IPS DF 4.7 (cell line): Measurements from ENCODE around the gene RHBDD1.

Experiments used
- DNase-seq: peaks from one replicate; pipeline ENCODE4 v3.0.0-alpha.2; 2013; ENCODE audit warnings: low spot score; ENCODE audit errors: extremely low read depth

Gene RHBDD1

DNA sequence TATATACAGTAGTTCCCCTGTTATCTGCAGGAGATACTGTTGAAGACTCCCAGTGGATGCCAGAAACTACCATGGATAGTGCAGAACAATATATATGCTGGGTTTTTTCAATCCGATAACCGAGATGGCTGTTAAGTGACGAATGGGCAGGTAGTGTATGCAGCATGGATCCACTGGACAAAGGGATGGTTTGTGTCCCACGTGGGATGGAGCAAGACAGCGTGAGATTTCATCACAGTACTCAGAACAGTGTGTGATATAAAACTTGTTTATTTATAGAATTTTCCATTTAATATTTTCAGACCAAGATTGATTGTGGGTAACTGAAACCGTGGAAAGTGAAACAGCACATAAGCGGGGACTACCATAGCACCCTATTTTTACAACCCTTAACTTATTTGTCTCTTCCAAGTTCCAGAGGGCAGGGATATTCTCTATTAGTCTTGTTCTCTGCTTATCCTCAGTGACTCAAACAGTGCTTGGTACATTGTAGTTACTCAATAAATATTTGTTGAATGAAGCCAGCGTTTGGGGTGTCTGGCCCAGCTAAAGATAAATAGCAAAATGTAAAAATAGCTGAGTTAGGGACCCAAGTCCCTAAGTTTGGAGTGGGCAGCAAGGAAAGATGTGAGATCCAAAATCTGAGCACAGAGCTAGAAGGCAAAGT is 50.0 kb downstream of the RHBDD1 start:
- no peak for DNase-seq

DNA sequence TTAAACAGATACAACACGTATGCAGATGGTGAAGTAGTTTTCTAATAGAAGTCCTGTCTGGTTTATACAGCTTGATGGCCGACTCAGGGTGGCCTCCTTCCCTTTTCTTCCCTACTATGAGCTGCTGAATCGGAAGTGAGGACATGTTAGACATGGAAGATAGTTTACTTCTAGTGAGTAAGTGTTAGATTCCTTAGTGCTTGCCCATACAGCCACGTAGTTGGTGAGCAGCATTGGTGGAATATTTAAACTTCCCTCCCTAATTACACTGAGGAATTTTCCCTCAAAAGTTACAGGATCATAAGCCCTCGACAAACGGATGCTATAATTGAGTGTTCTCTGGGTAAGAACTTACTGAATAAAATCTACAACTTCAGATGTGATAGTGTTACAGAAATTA is 52.1 kb downstream of the RHBDD1 start:
- no peak for DNase-seq

DNA sequence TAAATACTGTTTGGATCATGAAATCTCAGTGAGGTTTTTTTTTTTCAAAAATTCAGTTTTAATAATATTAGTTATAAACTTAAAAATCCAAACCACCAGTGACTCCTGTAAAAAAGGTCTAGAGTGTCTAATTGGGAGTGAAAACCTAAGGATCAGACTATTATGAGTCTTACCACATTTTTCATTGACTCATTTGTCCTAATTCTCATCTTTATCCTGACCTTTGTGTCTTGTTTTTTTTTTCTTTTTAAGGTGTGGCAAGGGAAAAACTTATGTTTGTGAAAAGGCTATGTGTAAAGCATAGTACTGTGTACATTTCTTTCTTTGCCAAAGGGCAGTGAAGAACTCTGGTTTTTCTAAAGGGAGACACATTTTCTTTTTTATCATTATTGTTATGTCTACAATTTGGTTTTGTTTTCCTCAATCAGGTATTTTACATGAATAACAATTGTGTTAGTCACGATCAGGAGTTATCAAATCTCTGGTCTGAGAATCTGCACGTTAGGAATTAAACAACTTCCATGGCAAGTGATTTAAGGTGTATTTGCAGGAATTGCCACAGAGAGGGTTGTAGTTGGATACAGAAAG is 52.6 kb downstream of the RHBDD1 start:
- no peak for DNase-seq

DNA sequence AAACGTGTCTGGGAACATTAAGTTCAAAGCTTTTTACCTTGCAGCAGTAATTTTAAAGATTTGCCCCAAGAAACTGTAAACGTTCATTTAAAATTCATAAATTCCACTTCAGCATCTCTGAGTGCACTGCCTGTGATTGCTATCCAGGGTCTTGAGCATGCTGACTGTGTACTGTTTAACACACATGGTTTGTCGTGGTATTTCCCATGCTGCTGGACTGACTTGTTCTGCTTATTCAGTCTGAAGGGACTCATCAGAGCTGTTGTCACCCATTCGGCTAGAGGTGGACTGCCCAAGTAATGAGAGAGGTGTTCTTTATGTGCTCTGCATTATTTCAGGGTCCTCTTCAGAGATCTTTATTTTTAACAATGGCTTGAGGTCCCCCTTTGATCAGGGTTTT is 53.1 kb downstream of the RHBDD1 start:
- DNase-seq = no peak

DNA sequence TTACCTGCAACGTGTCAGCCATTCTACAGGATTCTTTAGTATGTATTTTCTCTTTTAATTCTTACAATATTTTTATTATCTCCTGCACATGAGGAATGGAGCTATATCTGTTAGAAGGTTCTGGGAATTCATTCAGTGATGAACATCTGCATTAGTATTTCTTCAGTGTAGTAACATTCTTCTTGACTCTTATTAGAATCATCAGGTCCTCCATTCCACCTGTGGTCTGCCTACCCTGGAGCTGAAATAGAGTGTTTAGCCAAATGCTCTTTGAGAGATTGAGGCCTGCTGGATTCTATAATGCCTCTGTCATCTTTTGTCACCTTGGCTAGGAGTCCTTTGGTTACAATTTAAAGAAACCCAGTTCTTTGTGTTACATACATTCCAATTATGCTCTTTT is 54.4 kb downstream of the RHBDD1 start:
- DNase-seq = no peak

DNA sequence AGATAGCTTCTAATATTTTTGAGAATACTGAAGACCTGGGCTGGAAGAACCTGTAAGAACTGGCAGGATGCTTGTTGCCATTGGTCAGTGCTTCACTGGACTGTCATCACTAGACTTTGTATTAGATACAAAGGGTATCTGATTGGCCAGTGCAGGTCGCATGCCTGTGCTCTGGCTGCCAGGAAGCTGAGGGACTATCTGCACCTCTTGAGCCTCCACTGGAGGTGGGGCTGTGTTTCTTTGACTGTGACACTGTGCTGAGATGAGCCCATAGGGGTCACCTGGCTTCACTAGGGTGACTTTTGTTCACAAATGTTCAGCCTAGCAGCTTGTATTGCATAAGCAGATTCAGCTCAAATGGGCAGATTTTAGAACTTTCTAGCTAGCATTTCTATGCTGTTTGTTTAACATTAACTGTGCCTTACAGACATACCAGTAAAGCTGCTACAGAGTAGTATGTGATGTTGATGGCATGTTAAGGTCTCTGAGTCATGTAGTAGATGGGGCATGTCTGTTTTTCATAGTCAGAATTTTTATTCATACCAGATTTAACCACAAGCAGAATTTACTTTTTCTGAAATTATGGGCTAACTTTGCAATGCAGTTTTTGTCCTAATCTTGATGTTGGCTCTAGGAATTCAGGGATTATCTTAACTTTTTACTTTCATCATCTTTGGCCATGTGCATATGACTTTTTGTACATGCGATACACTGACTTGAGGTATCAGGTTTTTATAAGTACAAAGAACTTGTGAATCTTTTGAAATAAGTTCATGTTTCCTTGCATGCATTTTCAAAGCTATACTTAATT is 56.1 kb downstream of the RHBDD1 start:
- DNase-seq = no peak

DNA sequence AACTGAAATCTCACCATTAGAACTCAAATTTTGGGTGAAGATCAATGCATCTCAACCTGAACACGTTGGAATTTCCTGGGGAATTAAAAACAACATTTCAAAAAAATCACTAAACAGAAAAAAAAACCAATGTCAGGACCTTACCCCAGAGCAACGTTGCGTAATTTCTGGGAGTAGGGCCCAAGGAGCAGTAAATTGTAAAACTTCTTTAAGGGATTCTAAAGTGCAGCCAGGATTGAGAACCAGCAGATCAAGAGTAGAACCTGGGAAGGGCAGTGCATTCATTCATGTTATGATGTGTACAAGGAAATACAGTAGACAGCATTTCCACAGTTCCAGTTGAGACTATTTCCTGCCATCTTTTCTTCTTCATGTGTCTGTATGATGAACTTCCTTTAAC is 56.9 kb downstream of the RHBDD1 start:
- DNase-seq = no peak

DNA sequence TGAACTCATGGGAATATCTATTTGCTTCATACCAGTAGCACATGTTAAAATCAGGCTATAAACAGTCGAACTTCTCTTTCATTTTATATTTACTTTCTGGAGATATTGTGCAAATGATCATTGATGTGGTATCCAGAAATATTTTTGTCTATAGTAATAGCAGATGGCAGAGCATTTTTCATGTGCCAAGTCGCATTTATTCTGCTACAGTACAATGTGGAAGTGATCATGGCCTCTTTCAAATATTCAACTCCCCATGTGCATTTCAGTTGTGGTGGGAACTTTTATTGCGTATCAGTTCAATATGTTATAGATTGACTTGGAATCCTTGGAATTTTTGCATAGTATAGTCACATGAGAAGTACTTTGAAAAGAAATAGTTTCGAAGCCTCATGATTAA is 57.4 kb downstream of the RHBDD1 start:
- no peak for DNase-seq

DNA sequence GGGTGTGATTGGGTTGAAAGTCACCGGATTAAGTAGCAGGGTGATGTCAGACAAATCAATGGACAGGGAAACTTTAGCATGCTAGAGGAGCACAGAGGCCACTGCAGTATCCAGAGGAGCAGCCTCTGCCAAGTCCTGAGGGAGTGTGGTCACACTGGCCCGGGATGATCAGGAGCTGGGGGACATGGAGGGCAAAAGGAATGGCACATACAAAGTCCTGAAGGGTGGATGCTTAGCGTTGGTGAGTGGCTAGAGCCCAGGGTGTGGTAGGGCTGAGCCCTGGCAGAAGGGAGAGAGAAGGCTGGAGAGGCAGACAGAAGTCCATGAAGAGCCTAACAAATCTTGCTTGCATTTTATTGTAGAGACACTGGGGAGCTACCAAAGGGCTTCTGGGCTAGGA is 58.9 kb downstream of the RHBDD1 start:
- no peak for DNase-seq

DNA sequence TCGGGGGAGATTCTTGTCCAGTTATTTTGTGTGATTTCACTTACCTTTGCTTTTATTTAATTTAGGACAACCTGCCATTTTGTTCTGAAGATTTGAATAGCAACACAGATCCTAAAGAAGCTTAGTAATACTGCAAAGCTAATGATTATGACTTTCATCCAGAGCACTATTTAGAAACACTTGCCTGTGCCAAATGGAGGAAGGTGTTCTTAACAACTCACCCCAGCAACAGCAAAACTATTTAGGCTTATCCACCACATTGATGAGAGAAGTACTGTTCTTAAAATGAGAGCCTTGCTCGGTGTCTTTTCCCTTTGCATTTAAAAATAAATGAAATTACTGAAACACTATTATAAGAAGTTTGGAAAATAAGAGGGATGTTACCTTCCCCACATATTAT is 59.7 kb downstream of the RHBDD1 start:
- DNase-seq = no peak

DNA sequence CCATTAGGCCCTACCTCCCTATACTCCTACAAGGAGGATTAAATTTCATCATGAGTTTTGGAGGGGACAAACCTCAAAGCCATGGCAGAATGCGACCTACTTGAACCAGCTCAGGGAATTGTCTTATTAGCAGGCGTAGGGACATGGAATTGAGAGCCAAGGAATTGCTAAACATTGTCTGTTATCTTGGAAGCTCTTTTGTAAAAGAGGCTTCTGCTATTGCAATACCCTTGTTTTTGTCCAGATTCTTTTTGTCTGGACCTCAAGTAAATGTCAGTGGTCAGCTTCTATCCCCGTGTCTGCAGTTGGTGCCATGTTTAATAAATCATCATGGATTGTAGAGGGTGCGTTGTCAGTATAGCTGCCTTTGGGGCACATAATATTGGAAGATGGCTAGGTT is 62.3 kb downstream of the RHBDD1 start:
- DNase-seq = no peak

DNA sequence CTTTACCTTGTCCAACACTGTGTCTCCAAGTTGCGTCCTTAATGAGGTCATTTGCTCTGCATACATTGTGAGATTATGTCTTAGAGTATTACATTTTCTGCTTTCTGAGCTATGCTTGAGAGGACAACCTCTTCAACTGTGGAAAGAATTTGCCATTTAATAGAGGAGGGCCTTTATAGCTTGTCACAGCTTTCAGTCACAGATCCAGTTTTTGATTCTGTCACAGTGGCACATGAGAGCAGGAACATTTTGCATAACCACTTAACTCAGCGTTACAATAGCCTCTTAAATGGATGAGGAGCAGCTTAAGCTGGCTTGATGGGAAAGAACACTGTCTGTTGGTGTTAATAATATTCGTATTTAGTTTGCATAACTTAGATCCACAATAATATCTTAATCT is 63.0 kb downstream of the RHBDD1 start:
- DNase-seq = no peak

DNA sequence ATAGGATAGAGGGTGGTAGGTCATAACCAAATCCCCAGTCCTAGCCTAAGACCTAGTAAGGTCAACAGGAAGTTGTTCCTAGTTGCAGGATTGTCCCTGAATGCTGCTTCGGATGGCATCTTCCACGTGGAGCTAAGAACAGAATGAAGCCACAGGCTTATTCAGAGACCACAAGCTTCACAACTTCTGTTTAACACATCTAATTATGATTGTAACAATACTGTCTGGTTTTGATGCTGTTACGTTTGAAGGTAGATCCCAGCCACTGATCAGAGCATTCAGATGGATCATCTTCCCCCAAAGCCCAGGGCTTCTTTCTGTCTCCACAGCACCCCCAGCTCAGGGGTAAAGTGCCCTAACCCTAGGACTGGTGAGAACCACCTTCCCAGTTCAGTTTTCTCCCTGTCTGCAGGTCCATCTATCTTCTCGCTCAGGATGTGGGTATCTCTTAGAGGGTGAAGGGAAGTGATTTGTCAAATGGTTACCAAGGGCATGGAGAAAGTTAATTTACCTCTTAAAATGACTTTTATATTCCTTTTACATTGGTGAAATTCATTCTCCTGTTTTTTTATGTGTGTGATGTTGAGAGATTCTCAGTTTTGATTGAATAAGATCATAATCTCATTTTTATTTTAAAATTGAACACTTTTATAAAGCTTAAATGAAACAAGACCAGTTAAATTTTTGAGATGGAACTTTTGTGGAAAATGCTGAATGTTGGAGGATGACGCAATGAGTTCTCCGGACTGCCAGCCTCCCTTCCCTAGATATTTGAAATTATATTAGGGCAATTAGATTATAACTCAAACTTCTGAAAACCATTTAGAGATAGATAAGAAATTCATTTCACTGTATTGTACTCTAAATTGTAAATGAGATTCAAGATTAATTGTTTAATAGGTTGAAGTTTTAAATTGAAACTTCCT is 66.5 kb downstream of the RHBDD1 start:
- DNase-seq = no peak

DNA sequence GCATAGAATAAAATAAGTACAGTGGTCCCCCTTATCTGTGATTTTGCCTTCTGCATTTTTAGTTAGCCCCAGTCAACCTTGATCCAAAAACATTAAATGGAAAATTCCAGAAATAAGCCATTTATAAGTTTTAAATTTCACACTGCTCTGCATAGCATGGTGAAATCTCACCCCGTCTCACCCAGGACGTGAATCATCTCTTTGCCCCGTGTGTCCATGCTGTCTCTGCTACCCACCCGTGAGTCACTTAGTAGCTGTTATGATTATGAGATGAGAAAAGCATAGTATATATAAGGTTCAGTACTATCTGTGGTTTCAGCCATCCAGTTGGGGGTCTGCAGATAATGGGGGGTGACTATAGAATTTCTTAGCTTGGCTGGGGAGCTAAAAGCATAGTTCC is 67.3 kb downstream of the RHBDD1 start:
- DNase-seq = no peak

DNA sequence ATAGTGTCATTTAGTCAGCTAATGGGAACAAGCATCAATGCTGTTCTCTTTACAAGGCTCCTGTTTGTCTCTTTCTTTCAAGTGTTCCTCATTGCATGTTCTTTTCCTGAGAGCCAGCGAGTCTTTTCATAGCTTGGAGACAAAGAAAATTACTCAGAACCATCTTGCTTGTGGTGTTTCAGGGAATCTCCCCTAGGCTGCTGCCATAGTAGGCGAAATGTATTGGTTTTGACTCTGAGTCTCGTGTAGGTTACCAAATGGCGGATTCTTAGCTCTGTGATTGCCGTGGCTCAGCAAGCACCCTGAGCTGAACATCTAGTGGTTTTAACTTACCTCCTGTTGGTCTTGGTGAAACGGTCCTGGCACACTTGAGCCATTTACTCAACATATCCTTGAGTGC is 68.7 kb downstream of the RHBDD1 start:
- no peak for DNase-seq

DNA sequence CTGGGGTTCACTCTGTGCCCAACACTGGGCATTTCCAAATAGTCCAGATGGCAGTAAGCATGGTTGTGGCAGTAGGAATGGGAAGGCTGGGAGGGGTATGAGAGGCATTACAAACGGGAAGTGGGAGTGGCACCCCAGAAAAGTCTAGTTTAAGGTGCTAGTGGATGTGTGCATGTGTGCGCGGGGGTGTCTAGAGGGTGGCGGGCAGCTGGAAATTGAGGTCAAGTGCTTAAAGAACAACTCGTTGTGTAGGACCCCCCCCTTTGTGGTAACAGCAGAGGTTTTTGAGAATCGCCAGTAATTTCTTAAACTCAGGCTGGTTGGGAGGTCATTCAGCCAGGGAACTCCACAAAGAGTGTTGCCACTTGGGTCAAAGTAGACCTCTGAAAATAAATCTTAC is 69.9 kb downstream of the RHBDD1 start:
- no peak for DNase-seq

DNA sequence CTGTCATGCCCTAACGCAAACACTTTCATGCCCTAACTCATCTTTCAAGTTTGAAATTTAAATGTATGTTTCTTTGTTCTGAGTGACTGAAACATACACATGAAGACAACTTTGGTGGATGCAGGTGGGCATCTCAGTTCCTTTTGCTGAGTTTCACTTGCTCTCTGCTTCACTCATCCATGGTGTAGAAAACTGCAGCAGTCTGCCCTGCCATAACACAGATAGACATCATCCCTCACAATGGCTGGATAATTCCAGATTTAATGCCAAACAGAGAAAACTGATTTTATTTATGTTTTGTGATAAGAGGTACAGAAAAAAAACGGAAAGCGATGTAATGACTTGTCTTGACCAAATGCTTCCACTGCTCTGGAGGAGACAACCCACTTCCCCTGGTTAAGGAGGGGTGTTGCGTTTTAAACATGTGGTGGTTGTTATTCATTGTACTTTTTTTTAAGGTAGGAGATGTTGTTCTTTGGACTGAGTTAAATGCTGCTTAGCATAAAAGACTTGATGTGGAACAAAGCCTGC is 70.4 kb downstream of the RHBDD1 start:
- DNase-seq = no peak

DNA sequence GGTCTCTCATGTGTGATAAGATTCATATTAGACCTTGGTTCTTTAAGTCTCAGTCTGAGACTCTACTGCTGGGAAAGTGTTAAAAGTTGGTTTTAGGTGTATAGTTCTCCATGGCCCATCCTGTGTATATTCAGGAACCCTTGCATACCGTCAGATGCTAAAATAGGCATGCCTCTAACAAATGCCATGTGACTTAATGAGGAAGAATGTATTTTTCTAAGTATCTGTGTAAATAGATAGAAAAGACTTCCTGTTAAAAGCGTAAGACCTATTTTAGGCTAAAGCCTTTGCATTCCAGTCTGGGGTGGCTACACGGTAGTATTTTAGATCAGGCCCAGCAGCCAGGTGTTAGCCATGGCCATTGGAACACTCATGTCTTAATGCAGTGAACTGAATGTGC is 73.3 kb downstream of the RHBDD1 start:
- DNase-seq = no peak

DNA sequence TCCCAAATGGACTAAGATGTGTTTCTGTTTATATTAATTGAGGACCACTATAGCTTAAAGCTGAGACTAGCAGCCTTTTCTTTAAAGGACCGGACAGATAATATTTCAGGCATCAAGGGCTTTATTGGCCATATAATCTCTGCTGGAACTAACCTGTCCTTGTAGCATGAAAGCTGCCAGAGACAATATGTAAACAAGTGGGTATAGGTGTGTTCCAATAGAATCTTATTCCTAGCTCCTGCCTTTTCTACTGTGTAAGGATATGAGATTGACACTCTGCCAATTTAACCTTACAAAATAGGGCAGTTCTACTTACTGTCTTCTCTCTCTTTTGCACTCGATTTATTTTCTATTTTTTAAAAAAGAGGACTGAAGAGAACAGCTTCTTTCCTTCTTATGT is 74.0 kb downstream of the RHBDD1 start:
- DNase-seq = no peak

DNA sequence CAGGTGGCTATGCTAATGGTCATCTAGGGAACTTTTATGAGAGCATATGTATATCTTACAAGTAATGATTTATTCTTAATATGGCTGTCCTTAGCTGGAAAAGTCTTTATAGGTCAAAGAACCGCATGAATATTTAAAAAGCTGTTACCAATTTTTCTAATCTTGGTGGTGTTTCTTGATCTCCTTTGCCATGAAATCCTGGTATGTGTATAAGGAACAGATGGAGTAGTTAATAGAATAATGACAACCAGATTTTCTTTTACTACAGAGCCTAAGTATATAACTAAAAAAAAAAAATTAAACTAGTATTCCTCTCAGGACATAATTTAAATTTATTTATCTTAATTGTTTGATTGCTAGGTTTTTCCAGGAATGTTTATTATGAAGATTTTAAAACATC is 74.5 kb downstream of the RHBDD1 start:
- DNase-seq = no peak

DNA sequence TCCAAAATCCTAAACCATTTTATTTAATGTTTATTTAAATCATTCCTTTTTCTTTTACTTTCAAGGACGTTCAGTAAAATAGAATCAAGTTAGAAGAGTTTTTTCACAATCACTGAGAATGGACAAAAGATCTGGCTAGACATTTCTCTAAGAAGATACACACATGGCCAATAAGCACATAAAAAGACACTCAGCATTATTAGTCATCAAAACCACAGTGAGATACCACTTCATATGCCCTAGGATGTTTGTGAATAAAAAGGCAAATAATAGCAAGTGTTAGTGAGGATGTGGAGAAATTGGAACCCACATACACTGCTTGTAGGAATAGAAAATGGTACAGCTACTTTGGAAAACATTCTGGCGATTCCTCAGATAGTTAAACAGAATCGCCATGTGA is 76.1 kb downstream of the RHBDD1 start:
- DNase-seq = no peak

DNA sequence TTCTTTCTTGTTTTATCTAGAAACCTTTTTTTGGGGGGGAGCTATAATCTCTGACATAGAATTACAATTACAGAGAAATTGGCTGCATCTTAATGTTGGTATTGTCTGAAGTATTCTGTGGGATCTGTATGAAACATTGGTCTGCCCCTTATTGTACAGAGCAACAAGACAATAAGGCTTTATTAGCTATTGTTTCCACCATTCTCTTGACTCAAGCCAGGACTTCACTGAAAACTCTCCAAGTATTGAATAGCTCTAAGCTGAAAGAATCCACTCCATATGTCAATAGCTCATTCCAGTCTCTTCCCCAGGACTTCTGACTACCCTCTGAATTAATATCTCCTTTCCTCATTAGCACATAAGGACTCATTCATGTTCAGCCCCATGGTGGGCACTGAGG is 77.8 kb downstream of the RHBDD1 start:
- DNase-seq = no peak
